OCI-LY3 (cell line): ENCODE measurements around the gene PAEP.

ENCODE experiments used
- H2AFZ ChIP-seq: fragments of 200-600, 300-600 bp; shearing (Covaris generic); 2 replicates; pipeline ENCODE4 v1.6.0; 2014; ENCODE audit warnings: antibody characterized with exemption, low read depth, low read length
- H3K27ac ChIP-seq: fragments of 200-600, 300-600 bp; sonication (generic); 2 replicates; pipeline ENCODE4 v1.5.1; 2014; ENCODE audit warnings: mild to moderate bottlenecking, low read length, moderate library complexity, mixed read lengths
- H3K27me3 ChIP-seq: fragments of 200-600, 300-600 bp; sonication (generic); 2 replicates; pipeline ENCODE4 v1.6.1; 2014; ENCODE audit warnings: low read depth, low read length, mixed read lengths
- H3K36me3 ChIP-seq: fragments of 200-600, 300-600 bp; sonication (generic); replicated peaks from 2 replicates; pipeline ENCODE3; 2014; ENCODE audit warnings: low read depth, low read length, mixed read lengths
- H3K4me1 ChIP-seq: fragments of 300-600, 200-600 bp; sonication (generic); 2 replicates; pipeline ENCODE4 v1.6.1; 2014; ENCODE audit warnings: low read length, mixed read lengths
- H3K4me2 ChIP-seq: fragments of 200-600, 300-600 bp; sonication (generic); 2 replicates; pipeline ENCODE4 v1.6.1; 2014; ENCODE audit warnings: low read length, mixed read lengths
- H3K4me3 ChIP-seq: fragments of 300-600, 200-600 bp; sonication (generic); 2 replicates; pipeline ENCODE4 v1.5.1; 2014; ENCODE audit warnings: antibody characterized with exemption, mild to moderate bottlenecking, low read length, moderate library complexity
- H3K79me2 ChIP-seq: fragments of 300-600, 200-600 bp; shearing (Covaris generic); 2 replicates; pipeline ENCODE4 v1.6.1; 2014; ENCODE audit warnings: mild to moderate bottlenecking, low read length, mixed read lengths
- H3K9ac ChIP-seq: fragments of 300-600, 200-600 bp; shearing (Covaris generic); 2 replicates; pipeline ENCODE4 v1.6.0; 2014; ENCODE audit warnings: mild to moderate bottlenecking, low read length, moderate library complexity
- H3K9me3 ChIP-seq: fragments of 200-600, 300-600 bp; shearing (Covaris generic); 2 replicates; pipeline ENCODE4 v1.6.1; 2014; ENCODE audit warnings: low read length, mixed read lengths; ENCODE audit not compliant: insufficient read depth
- H4K20me1 ChIP-seq: fragments of 200-600, 300-600 bp; sonication (generic); 2 replicates; pipeline ENCODE4 v1.6.1; 2016; ENCODE audit warnings: low read length, mixed read lengths; ENCODE audit not compliant: insufficient read depth
- CTCF ChIP-seq: fragments of 200-600, 300-600 bp; sonication (generic); IDR thresholded peaks from 2 replicates; pipeline ENCODE4 v1.5.1; 2014; ENCODE audit warnings: antibody characterized with exemption, low read length, low read depth
- EZH2phosphoT487 ChIP-seq: fragments of 200-600 bp; shearing (Covaris generic); IDR thresholded peaks from 2 replicates; pipeline ENCODE4 v1.6.1; 2018; ENCODE audit warnings: antibody characterized with exemption, mixed run types, low read depth

PAEP gene

GRCh38 chr9:135587658-135588057 lies 26.1 kb downstream of the PAEP start:
- Histone ChIP-seq H4K20me1 (no peaks in the 10 kb centered on the region), H3K4me1 (no peaks in the 10 kb centered on the region), H3K36me3 (no peaks in the 10 kb centered on the region), H2AFZ (no peak overlapping the region), H3K9me3 (no peaks in the 10 kb centered on the region), H3K9ac (no peak overlapping the region), H3K79me2 (no peaks in the 10 kb centered on the region), H3K4me2 (no peak overlapping the region), H3K27me3 (no peaks in the 10 kb centered on the region), H3K4me3 (no peak overlapping the region), H3K27ac (no peak overlapping the region)
- TF ChIP-seq CTCF (no peak), EZH2phosphoT487 (no peak)

GRCh38 chr9:135588371-135588770 lies 26.8 kb downstream of the PAEP start:
- Histone ChIP-seq H3K27ac (no peak overlapping the region), H3K4me2 (no peak overlapping the region), H3K9me3 (no peaks in the 10 kb centered on the region), H3K27me3 (no peaks in the 10 kb centered on the region), H3K4me3 (no peak overlapping the region), H3K9ac (no peak overlapping the region), H3K36me3 (no peaks in the 10 kb centered on the region), H3K79me2 (no peaks in the 10 kb centered on the region), H2AFZ (no peak overlapping the region), H3K4me1 (no peaks in the 10 kb centered on the region), H4K20me1 (no peaks in the 10 kb centered on the region)
- no peak for TF ChIP-seq CTCF
- no peak for TF ChIP-seq EZH2phosphoT487

GRCh38 chr9:135588886-135589595 lies 27.5 kb downstream of the PAEP start:
- no peaks in the 10 kb centered on the region for H3K9me3 ChIP-seq
- no peaks in the 10 kb centered on the region for H3K36me3 ChIP-seq
- TF ChIP-seq EZH2phosphoT487, result no peak
- no peak for TF ChIP-seq CTCF
- no peaks in the 10 kb centered on the region for H4K20me1 ChIP-seq
- no peaks in the 10 kb centered on the region for H3K4me1 ChIP-seq
- H3K79me2 ChIP-seq, result no peaks in the 10 kb centered on the region
- H3K27me3 ChIP-seq, result 0 out of 2 replicates have a peak, but pooled peaks cover 5% of the 10 kb centered on the region
- no peak overlapping the region for H3K9ac ChIP-seq
- H3K27ac ChIP-seq, result no peak overlapping the region
- H3K4me3 ChIP-seq, result no peak overlapping the region
- H3K4me2 ChIP-seq, result no peak overlapping the region
- no peak overlapping the region for H2AFZ ChIP-seq

- Histone ChIP-seq H3K4me2 (no peak overlapping the region), H3K9me3 (no peaks in the 10 kb centered on the region), H3K27ac (no peak overlapping the region), H3K27me3 (peaks cover 6% of the 10 kb centered on the region; the same call in 1 of the 2 replicates), H4K20me1 (no peaks in the 10 kb centered on the region), H3K9ac (no peak overlapping the region), H3K36me3 (no peaks in the 10 kb centered on the region), H3K4me3 (no peak overlapping the region), H2AFZ (no peak overlapping the region), H3K79me2 (no peaks in the 10 kb centered on the region), H3K4me1 (no peaks in the 10 kb centered on the region)
- no peak for TF ChIP-seq EZH2phosphoT487
- TF ChIP-seq CTCF, result no peak
Measured at GRCh38 chr9:135589596-135590485, 28.3 kb downstream of the PAEP start.
